IPS DF 4.7 (cell line): ENCODE results near the gene PNRC1.
"Not testable (repeated sequence)": the region's sequence is repeated elsewhere in the genome, so short reads cannot be mapped to it uniquely, and the experiment has no call there.

Experiments
- DNase-seq: peaks from one replicate; pipeline ENCODE4 v3.0.0-alpha.2; 2013; ENCODE audit warnings: low spot score; ENCODE audit errors: extremely low read depth

The PNRC1 gene

GRCh38 chr6:89100114-89100513 lies 19.6 kb downstream of the PNRC1 start:
- DNase-seq, result no peak

GRCh38 chr6:89110284-89110683 lies 29.7 kb downstream of the PNRC1 start:
- DNase-seq, result no peak

GRCh38 chr6:89111933-89112332 lies 31.4 kb downstream of the PNRC1 start:
- DNase-seq, result no peak

- no peak for DNase-seq
Measured at GRCh38 chr6:89116702-89117101, 36.2 kb downstream of the PNRC1 start.

GRCh38 chr6:89117211-89118108 lies 36.9 kb downstream of the PNRC1 start, which contains the start of gene SRSF12:
Gene SRSF12, minus strand, starts transcription at chr6:89118071. Its CDS starts 184 bp downstream, at chr6:89117887.
- DNase-seq, result no peak

- DNase-seq, result no peak
Measured at GRCh38 chr6:89118931-89119330, 38.4 kb downstream of the PNRC1 start.

GRCh38 chr6:89120371-89120770 lies 39.8 kb downstream of the PNRC1 start:
- DNase-seq, result no peak

- DNase-seq, result no peak
Measured at GRCh38 chr6:89121934-89122333, 41.4 kb downstream of the PNRC1 start.

GRCh38 chr6:89122625-89123024 lies 42.1 kb downstream of the PNRC1 start:
- DNase-seq, result no peak

GRCh38 chr6:89128256-89128671 lies 47.7 kb downstream of the PNRC1 start:
- DNase-seq, result not testable (repeated sequence)

- no peak for DNase-seq
Measured at GRCh38 chr6:89131599-89131998, 51.0 kb downstream of the PNRC1 start.

GRCh38 chr6:89132057-89132456 lies 51.5 kb downstream of the PNRC1 start:
- no peak for DNase-seq

GRCh38 chr6:89133981-89134380 lies 53.4 kb downstream of the PNRC1 start:
- no peak for DNase-seq

GRCh38 chr6:89134723-89135122 lies 54.2 kb downstream of the PNRC1 start:
- no peak for DNase-seq
